Peyer's patch (tissue), 4 donors: Measurements from ENCODE around the gene COX7B.

Experiments
- CTCF ChIP-seq, 6 experiments: fragments of 450-650 bp in 4 of 6; fragments of 200-600 bp in 2 of 6; sonication (generic) in 1 of 6; IDR thresholded peaks; one replicate each; pipeline ENCODE4 v1.5.1; 2017 to 2019; ENCODE audit warnings: antibody characterized with exemption in 6 of 6, mild to moderate bottlenecking in 3 of 6, moderate library complexity in 1 of 6
- POLR2A ChIP-seq, 2 donors: fragments of 450-650 bp; IDR thresholded peaks; one replicate each; pipeline ENCODE4 v1.5.1; 2017; ENCODE audit warnings: antibody characterized with exemption in 2 of 2, mild to moderate bottlenecking in 2 of 2, moderate library complexity in 2 of 2

- TF ChIP-seq CTCF (IDR thresholded peaks at IDR 0.05) (no peak), POLR2A (IDR thresholded peaks at IDR 0.05) (no peak)
Measured at GRCh38 chrX:77953302-77953701, 54.0 kb downstream of the COX7B start.
